GM18519 (cell line): Measurements from ENCODE around the gene S100Z.
"Not testable (repeated sequence)": the region's sequence is repeated elsewhere in the genome, so short reads cannot be mapped to it uniquely, and the experiment has no call there.

Experiments
- ATAC-seq: cut with Tn5 transposase; IDR thresholded peaks from one replicate; pipeline ENCODE4 v1.9.1; 2021; ENCODE audit warnings: mild to moderate bottlenecking, moderate library complexity; ENCODE audit not compliant: unreplicated experiment, low FRiP score

Gene S100Z

GRCh38 chr5:76945238-76945637, 95.4 kb downstream of the S100Z start:
- ATAC-seq, result not testable (repeated sequence)

GRCh38 chr5:76946090-76946489, 96.3 kb downstream of the S100Z start:
- no peak for ATAC-seq

- ATAC-seq, result no peak
These were observed 97.3 kb downstream of the S100Z start for GRCh38 chr5:76947082-76947503.

GRCh38 chr5:76952795-76953536, 103.2 kb downstream of the S100Z start, which contains the start of gene CRHBP:
TSS of gene CRHBP (plus strand) at chr5:76953045. CDS start at chr5:76953135, 90 bp downstream.
- ATAC-seq, result no peak

GRCh38 chr5:76953551-76954382, 104.0 kb downstream of the S100Z start:
- no peak for ATAC-seq

- ATAC-seq, result no peak
These were observed 104.6 kb downstream of the S100Z start for GRCh38 chr5:76954383-76954763.

GRCh38 chr5:76956033-76956432, 106.2 kb downstream of the S100Z start:
- ATAC-seq, result no peak

GRCh38 chr5:76958991-76959767, 109.4 kb downstream of the S100Z start:
- no peak for ATAC-seq

GRCh38 chr5:76960004-76960625, 110.3 kb downstream of the S100Z start:
- peak; percentile 72 for ATAC-seq

- ATAC-seq, result no peak
These were observed 114.2 kb downstream of the S100Z start for GRCh38 chr5:76964060-76964459.
